SKM-1 (cell line): ENCODE measurements around the gene GJB2.
"Not testable (repeated sequence)": the region's sequence is repeated elsewhere in the genome, so short reads cannot be mapped to it uniquely, and the experiment has no call there.

Experiments used
- DNase-seq: peaks from one replicate; lab custom pipeline; 2025; ENCODE audit not compliant: unreplicated experiment; lab: John Stamatoyannopoulos, UW

GJB2 gene

GRCh38 chr13:20171364-20171763 lies 21.4 kb downstream of the GJB2 start:
- DNase-seq, result no peak

DNA sequence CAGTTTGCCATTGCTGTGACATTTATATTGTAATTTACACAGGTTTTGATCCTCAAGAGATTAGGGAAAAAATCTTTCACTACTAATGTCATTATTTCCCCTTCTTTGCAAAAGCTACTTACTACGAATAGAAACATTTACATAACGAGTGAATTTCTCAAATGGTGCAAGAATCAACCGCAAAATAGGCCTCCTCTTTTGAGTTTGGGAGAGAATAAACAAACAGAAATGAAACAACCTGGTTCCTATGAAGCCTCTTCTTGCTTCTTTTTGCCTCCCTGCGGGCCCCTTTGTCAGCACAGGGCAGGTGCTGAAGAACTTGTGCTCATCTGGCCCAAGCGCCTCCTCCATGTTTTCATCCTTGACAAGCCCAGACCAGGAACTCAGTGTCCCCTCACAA lies 21.8 kb downstream of the GJB2 start:
- no peak for DNase-seq

DNA sequence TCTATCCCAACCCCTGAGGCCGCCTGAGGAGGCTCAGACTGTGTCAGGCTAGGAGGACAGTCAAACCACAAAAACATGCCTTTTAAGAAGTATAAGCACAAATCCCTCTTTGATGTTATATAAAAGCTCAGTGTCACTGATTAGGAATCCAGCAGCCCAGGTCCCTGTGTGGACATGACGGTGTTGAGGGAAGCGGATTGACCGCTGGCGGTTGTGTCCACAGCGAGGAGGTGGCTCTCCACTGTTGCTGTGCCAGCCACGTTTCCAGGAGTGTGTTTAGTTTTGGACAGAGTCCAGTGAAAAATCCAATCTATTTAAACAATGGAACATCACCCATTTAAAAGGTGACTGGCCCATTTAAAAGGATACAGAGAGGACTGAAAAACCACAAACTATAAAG lies 24.3 kb downstream of the GJB2 start:
- no peak for DNase-seq

DNA sequence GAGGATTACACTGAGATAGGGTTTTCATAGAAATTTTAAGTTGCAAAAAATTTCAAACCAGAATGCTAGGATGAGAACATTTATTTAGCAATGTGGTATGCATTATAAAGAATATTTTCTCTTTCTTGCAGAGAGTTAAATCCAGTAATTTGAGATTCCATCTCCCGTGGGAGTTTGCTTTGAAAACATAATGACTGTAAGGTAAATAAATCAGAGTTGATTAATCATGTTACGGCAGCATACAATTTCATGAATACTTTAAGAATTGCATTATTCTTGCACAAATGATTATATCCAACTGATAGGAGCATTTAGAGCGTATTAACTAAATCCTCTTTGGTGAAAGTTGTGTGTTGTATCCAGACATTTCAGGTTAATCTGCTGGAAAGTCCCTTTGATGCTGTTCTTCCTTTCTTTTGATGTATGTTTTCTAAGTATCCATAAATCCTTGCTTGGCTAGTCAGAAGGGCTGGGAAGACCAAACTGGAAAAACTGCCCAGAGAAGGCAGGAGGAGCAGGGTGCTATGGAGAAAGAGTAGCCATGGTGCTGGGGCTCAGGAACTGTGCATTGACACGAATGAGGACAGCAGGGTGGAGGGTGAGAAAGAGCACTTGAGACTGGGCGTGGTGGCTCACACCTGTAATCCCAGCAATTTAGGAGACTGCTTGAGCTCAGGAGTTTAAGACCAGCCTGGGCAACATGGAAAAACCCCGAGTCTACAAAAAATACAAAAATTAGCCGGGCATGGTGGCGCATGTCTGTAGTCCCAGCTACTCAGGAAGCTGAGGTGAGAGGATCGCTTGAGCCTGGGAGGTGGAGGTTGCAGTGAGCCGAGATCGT lies 27.1 kb downstream of the GJB2 start:
- DNase-seq, result no peak

- DNase-seq, result no peak
Observed at GRCh38 chr13:20161951-20162300, 30.8 kb downstream of the GJB2 start.

DNA sequence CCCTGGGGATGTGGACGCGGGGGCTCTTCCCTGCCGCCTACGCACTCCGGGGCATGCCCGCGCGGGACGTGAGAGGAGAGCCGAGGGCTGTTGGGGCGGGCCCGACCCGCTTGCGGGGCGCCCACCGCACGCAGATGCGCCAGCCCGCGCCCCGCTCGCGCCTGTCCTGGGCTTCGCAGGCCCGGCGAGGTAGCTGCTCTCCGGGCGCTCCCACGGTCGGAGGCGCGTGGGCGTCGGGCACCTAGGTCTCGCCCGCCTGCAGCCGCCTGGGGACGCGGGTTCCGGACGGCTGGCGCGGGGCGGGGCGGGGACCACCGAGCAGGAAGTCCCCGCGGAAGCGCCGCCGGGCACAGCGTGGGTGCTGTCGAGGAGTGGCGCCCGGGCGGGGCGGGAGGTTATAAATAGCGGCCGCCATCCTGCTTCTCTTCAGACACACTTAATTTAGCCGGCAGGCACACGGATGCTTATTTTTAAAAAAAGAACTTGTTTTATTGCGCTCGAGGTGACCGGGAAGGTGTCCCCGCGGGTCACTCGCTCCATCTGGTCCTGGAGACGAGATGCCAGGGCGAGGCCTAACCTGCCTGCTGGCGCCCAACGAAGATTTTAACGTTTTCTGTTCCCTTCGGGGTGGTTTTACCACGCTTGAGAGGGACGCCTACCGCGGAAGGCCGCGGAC lies 31.3 kb downstream of the GJB2 start:
- DNase-seq, result no peak

- no peak for DNase-seq
Observed at GRCh38 chr13:20160306-20161274, 32.1 kb downstream of the GJB2 start, which contains the start of gene GJA3. TSS of gene GJA3 (minus strand) at chr13:20161052. CDS start at chr13:20143288, 17,764 bp downstream.

DNA sequence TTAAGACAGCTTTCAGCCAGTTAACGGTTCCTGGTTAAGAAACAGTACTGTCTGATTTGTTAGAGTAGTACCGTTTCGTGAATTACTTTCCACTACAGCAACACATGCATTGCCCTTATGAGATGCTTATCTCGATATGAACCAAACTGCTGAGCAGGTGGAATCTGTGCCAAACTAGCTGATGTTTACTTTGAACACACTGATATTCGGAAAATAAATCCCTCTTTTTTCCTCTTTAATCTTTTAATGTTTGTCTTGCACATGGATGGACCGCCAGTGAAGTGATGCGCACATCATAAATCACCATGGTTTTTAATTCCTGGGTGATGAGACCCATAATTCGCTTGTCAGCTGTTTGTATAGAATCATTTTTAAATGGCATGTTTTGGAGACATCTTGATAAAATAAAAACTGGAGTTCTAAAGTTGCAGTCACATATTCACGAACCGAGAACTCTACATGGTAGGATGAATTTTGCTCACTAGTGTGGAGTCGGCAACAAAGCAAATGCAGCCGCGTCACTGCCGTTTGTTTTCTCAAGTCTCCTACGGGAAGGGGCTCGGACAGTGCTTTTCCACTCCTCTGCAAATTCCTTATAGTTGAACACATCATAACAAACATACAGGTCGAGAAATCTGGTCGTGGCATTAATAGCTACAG lies 33.0 kb downstream of the GJB2 start:
- DNase-seq, result no peak

DNA sequence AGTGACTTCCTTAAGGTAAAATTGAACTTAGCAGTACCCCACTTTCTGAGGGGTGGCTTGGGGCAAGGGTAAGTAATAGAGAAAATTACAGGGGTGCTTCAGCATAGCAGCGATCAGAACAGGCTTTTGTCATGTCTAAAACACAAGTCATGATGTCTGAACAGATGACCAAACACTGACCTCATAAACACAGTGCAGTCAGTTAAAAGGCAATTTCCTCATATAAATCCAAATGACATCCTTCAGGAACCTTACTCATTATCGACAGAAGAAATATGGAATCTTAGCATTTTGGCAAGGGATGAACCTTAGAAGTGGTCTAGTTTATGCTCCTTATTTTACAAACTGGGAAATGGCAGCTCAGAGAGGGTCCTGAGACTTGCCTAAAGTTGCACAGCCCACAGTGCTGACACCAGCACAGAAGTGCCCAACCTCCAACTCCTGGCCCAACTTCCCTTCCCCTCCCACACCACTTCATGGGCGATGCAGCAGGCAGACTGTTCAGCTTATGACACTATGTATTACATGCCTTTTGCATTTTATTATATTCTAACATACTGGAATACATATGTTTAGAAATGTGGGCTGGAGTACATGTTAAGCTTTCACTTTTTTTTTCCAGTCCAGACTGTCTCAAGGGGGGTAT lies 35.5 kb downstream of the GJB2 start:
- DNase-seq, result no peak

DNA sequence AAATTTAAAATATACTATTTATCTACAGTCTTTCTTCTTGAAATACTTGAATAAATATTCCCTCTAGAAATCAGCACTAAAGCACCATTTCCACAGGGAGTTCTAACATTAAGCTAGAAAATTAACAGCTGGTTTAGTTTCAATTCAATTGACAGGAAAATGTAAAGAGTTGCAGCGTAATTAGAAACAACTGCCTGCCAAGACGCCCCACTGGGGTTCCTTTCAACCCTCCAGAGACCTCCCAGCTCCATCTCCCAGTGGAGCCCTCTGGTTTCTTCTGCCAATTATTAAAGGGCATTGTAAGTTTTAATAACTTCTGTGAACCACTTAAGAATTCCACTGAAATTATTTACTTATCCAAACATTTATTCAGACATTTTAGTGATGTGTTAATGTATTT lies 36.0 kb downstream of the GJB2 start:
- no peak for DNase-seq

DNA sequence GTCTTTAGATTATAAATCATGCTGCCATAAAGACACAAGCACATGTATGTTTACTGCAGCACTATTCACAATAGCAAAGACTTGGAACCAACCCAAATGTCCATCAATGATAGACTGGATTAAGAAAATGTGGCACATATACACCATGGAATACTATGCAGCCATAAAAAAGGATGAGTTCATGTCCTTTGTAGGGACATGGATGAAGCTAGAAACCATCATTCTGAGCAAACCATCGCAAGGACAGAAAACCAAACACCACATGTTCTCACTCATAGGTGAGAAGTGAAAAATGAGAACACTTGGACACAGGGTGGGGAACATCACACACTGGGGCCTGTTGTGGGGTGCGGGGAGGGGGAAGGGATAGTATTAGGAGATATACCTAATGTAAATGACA lies 39.4 kb downstream of the GJB2 start:
- not testable (repeated sequence) for DNase-seq

DNA sequence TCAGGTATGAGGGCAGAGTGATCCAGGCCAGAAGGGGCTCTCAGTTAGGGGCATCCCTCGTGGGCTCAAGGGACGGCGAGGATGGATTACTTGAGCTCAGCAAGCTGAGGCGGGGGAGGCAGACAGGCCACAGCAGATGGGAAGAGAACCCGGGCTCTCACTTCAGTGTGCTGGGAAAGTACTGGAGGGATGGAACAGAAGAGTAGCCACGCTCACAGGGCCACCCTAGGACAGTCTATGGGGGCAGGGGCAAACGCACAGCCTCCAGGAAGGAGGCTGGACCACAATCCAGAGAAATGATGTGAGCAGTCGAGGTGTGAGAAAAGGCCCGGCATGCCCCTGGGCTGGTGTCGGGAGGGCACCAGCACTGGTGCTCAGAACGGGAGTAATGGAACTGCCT lies 41.1 kb downstream of the GJB2 start:
- no peak for DNase-seq

- no peak for DNase-seq
Observed at GRCh38 chr13:20151016-20151415, 41.7 kb downstream of the GJB2 start.

DNA sequence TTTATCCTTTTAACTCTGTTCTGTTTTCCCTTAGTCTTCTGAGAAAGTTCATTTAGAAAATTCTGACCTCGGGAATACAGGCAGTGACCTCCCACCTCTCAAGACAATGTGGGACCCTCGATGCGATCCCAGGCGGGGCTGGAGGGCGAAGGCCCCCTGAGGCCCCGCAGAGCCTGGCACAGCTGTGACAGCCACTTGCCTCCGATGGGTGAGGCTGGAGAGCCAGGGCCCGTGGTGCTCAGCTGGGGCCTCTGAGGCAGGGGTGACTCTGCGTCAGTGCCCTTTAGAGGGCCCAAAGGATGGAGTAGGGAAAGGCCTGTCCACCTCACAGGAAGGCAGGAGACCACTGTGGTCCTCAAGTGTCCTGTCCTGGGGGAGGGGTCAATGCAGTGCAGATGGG lies 42.2 kb downstream of the GJB2 start:
- no peak for DNase-seq

DNA sequence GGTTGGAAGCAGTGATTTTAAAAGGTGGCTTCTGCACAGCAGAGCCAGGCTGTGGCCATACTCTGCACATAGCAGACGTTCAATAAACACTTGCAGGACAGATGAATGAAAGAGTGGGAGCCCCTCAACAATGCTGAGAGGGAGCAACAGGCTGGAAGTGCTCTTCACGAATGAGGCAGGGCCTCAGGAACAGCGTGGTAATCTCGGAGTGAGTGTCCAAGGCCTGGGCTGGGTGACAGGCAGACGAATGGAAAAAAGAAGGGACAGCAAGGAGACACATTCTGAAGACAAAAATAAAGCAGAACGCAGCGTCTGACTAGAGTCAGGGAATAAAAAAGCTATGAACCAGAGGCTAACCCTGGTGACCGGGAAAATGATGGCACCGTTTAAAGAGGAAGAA lies 43.0 kb downstream of the GJB2 start:
- DNase-seq, result no peak

- no peak for DNase-seq
Observed at GRCh38 chr13:20148501-20149183, 44.1 kb downstream of the GJB2 start.

DNA sequence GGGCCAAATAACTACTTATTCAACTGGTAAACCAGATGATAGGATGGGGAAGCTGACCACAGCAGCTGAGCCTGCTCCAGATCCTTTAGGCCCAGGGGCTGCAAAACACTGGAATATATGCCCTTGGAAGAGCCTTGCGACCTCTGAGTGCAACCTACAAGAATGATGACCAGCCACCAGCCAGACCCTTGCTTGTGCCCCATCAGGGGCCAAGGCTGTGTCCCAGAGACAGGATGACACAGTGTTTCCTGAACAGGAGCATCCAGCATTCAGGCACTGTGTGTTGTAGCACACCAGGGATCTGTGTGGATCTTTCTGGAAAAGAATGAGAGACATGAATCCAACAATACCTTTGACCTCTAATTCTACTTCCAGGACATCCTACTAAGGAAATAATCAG lies 46.4 kb downstream of the GJB2 start:
- no peak for DNase-seq

- DNase-seq, result no peak
Observed at GRCh38 chr13:20145521-20145920, 47.2 kb downstream of the GJB2 start.

- no peak for DNase-seq
Observed at GRCh38 chr13:20144141-20144850, 48.4 kb downstream of the GJB2 start.
